ENCODE results near the gene WDR26.
"Not testable (repeated sequence)": the region's sequence is repeated elsewhere in the genome, so short reads cannot be mapped to it uniquely, and the experiment has no call there.

Gene WDR26

GRCh38 chr1:224432672-224433040 lies 1.9 kb downstream of the WDR26 start:
- H3K4me3 ChIP-seq (ENCODE audit: low read length): peak overlapping the region; percentile 83
- no peaks in the 10 kb centered on the region for H3K36me3 ChIP-seq (ENCODE audit: control insufficient read depth, insufficient read depth, low read length)
- no peak overlapping the region for H3K9ac ChIP-seq (ENCODE audit: low read length)
- H3K4me1 ChIP-seq (ENCODE audit: control insufficient read depth, insufficient read depth, low read length): peaks cover 19% of the 10 kb centered on the region
- H3K27me3 ChIP-seq (ENCODE audit: control insufficient read depth, insufficient read depth, low read length): no peaks in the 10 kb centered on the region
- peak overlapping the region; percentile 93 for H3K27ac ChIP-seq (ENCODE audit: low read depth, low read length)

DNA sequence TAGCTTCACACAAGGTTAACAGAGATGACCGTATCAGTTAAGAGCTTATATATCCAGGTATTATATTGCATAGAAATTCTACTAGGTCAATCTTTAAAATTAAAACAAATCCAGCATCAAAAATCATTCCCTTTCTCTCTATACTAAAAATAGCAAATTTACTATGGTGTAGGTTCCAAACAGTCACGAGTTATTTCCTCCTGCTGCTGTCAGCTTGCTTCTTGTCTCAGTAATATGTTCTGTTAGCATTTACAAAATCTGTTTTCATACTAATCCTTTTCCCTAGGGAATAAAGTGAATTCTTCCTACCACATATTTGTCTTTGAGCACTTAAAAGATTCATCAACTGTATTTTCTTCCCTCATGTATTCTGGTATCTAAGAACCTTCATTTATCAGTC lies 2.5 kb downstream of the WDR26 start:
- Histone ChIP-seq H3K27me3 (ENCODE audit: control insufficient read depth, insufficient read depth, low read length) (no peaks in the 10 kb centered on the region), H3K36me3 (ENCODE audit: control insufficient read depth, insufficient read depth, low read length) (no peaks in the 10 kb centered on the region), H3K27ac (ENCODE audit: low read depth, low read length) (peak overlapping the region; percentile 34), H3K4me1 (ENCODE audit: control insufficient read depth, insufficient read depth, low read length) (peaks cover 23% of the 10 kb centered on the region), H3K9ac (ENCODE audit: low read length) (no peak overlapping the region), H3K4me3 (ENCODE audit: low read length) (peak overlapping the region; percentile 83)

DNA sequence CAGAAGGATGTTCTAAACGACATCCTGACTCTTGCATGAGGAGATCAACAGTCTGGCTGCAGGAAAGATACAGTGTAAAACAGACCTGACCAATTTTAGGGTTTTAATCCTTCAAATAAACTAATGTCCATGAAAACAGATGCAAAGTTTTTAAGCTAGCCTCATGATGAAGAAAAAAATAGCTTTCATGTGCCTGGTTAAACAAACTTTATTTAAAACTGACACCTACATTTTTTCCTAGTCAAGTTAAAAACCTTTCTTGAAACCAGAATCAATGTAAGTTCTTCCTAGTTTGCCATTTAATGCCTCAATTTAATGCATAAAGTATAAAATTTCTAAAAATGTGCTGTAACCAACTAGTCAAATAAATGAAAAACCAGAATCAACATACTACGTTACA lies 2.9 kb downstream of the WDR26 start:
- Histone ChIP-seq H3K9ac (ENCODE audit: low read length) (no peak overlapping the region), H3K4me1 (ENCODE audit: control insufficient read depth, insufficient read depth, low read length) (peaks cover 23% of the 10 kb centered on the region), H3K27ac (ENCODE audit: low read depth, low read length) (no peak overlapping the region), H3K4me3 (ENCODE audit: low read length) (peak overlapping the region; percentile 3), H3K27me3 (ENCODE audit: control insufficient read depth, insufficient read depth, low read length) (no peaks in the 10 kb centered on the region), H3K36me3 (ENCODE audit: control insufficient read depth, insufficient read depth, low read length) (no peaks in the 10 kb centered on the region)

DNA sequence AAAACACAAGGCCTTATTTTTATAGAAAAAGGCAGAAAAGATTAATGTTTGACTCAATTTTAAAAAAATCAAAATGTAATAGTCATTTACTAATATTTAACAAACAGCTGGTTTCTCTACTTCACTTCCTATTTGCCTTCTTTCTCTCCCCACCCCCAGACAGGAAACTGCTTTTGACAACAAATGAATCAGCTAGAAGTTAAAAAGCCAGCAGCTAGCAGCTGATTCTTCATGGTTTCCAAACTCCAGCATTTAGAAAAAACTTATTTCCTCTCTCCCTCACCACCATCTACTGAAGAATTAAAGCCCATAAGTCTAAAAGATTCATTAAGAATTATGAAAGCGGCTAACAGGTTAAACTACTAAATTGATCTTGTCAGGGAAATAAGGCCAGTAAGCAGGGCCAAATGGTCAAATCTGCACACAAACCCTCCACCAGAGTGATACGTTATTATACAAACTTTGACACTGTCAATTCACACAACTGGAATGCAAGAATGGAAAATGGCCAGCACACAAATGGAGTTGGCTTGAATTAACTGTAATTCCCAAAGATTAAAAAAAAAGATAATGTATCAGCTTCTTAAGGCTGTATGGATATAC lies 4.0 kb downstream of the WDR26 start:
- Histone ChIP-seq H3K4me3 (ENCODE audit: low read length) (no peak overlapping the region), H3K36me3 (ENCODE audit: control insufficient read depth, insufficient read depth, low read length) (no peaks in the 10 kb centered on the region), H3K4me1 (ENCODE audit: control insufficient read depth, insufficient read depth, low read length) (peaks cover 23% of the 10 kb centered on the region), H3K27me3 (ENCODE audit: control insufficient read depth, insufficient read depth, low read length) (no peaks in the 10 kb centered on the region), H3K9ac (ENCODE audit: low read length) (no peak overlapping the region), H3K27ac (ENCODE audit: low read depth, low read length) (no peak overlapping the region)

- H3K4me3 ChIP-seq (ENCODE audit: low read length): no peak overlapping the region
- no peak overlapping the region for H3K9ac ChIP-seq (ENCODE audit: low read length)
- no peaks in the 10 kb centered on the region for H3K36me3 ChIP-seq (ENCODE audit: control insufficient read depth, insufficient read depth, low read length)
- no peaks in the 10 kb centered on the region for H3K27me3 ChIP-seq (ENCODE audit: control insufficient read depth, insufficient read depth, low read length)
- no peak overlapping the region for H3K27ac ChIP-seq (ENCODE audit: low read depth, low read length)
- peaks cover 19% of the 10 kb centered on the region for H3K4me1 ChIP-seq (ENCODE audit: control insufficient read depth, insufficient read depth, low read length)
Measured at GRCh38 chr1:224429616-224430326, 4.8 kb downstream of the WDR26 start.

DNA sequence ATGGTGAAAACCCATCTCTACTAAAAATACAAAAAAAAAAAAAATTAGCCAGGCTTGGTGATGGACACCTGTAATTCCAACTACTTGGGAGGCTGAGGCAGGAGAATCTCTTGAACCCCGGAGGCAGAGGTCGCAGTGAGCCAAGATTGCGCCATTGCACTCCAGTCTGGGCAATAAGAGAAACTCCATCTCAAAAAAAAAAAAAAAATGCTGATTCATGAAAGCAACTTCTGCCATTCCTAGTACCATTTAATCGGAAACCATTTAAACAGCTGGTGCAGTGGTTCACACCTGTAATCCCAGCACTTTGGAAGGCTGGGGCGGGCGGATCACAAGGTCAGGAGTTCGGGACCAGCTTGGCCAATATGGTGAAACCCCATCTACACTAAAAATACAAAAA lies 5.9 kb downstream of the WDR26 start:
- not testable (repeated sequence) for H3K27ac ChIP-seq (ENCODE audit: low read depth, low read length); H3K36me3 ChIP-seq (ENCODE audit: control insufficient read depth, insufficient read depth, low read length); H3K4me3 ChIP-seq (ENCODE audit: low read length); H3K27me3 ChIP-seq (ENCODE audit: control insufficient read depth, insufficient read depth, low read length); H3K9ac ChIP-seq (ENCODE audit: low read length)
- H3K4me1 ChIP-seq (ENCODE audit: control insufficient read depth, insufficient read depth, low read length): peaks cover 19% of the 10 kb centered on the region

GRCh38 chr1:224427346-224427745 lies 7.3 kb downstream of the WDR26 start:
- Histone ChIP-seq H3K27ac (ENCODE audit: low read depth, low read length) (no peak overlapping the region), H3K4me1 (ENCODE audit: control insufficient read depth, insufficient read depth, low read length) (peaks cover 18% of the 10 kb centered on the region), H3K4me3 (ENCODE audit: low read length) (no peak overlapping the region), H3K36me3 (ENCODE audit: control insufficient read depth, insufficient read depth, low read length) (peaks cover 15% of the 10 kb centered on the region), H3K27me3 (ENCODE audit: control insufficient read depth, insufficient read depth, low read length) (no peaks in the 10 kb centered on the region), H3K9ac (ENCODE audit: low read length) (no peak overlapping the region)

GRCh38 chr1:224426869-224427268 lies 7.7 kb downstream of the WDR26 start:
- not testable (repeated sequence) for H3K4me3 ChIP-seq (ENCODE audit: low read length); H3K9ac ChIP-seq (ENCODE audit: low read length); H3K27me3 ChIP-seq (ENCODE audit: control insufficient read depth, insufficient read depth, low read length); H3K27ac ChIP-seq (ENCODE audit: low read depth, low read length)
- peaks cover 16% of the 10 kb centered on the region for H3K4me1 ChIP-seq (ENCODE audit: control insufficient read depth, insufficient read depth, low read length)
- peaks cover 19% of the 10 kb centered on the region for H3K36me3 ChIP-seq (ENCODE audit: control insufficient read depth, insufficient read depth, low read length)

GRCh38 chr1:224425279-224425884 lies 9.2 kb downstream of the WDR26 start:
- no peak overlapping the region for H3K4me3 ChIP-seq (ENCODE audit: low read length)
- H3K9ac ChIP-seq (ENCODE audit: low read length): no peak overlapping the region
- H3K27ac ChIP-seq (ENCODE audit: low read depth, low read length): no peak overlapping the region
- H3K4me1 ChIP-seq (ENCODE audit: control insufficient read depth, insufficient read depth, low read length): peaks cover 8% of the 10 kb centered on the region
- peaks cover 28% of the 10 kb centered on the region for H3K36me3 ChIP-seq (ENCODE audit: control insufficient read depth, insufficient read depth, low read length)
- H3K27me3 ChIP-seq (ENCODE audit: control insufficient read depth, insufficient read depth, low read length): no peaks in the 10 kb centered on the region

DNA sequence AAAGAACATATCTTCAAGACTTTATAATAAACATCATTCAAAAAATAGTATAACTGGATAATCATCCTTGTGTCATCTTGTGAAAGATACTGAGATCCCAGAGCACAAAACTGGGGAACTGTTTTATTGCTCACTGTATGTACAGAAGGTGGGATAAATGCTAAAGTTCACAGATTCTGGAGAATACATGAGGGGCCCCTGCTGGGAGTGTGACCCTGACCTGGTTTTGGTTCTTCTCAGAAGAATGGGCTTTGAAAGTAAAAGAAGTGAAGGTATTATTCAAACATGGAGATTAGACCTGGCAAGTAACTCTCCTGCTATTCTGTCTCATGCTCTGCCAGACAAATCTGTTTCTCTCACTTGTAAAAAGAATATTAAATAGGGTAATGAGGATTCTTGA lies 14.5 kb downstream of the WDR26 start:
- Histone ChIP-seq H3K27me3 (ENCODE audit: control insufficient read depth, insufficient read depth, low read length) (no peaks in the 10 kb centered on the region), H3K36me3 (ENCODE audit: control insufficient read depth, insufficient read depth, low read length) (peaks cover 50% of the 10 kb centered on the region), H3K9ac (ENCODE audit: low read length) (no peak overlapping the region), H3K4me1 (ENCODE audit: control insufficient read depth, insufficient read depth, low read length) (no peaks in the 10 kb centered on the region), H3K4me3 (ENCODE audit: low read length) (no peak overlapping the region), H3K27ac (ENCODE audit: low read depth, low read length) (no peak overlapping the region)

DNA sequence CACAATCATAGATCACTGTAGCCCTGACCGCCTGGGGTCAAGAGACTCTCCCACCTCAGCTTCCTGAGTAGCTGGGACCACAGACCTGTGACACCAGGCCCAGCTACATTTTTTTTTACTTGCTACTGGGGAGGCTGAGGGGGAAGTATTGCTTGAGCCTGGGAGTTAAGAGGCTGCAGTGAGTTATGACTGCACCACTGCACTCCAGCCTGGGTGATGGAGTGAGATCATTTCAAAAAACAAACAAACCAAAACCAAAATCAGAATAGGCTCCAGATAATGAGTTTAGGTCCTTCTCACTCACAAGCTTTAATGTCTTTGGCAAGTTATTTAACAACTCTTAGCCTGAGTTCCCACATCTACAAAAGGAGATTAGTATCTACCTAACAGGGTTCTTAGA lies 22.8 kb downstream of the WDR26 start:
- Histone ChIP-seq H3K4me1 (ENCODE audit: control insufficient read depth, insufficient read depth, low read length) (no peaks in the 10 kb centered on the region), H3K27ac (ENCODE audit: low read depth, low read length) (no peak overlapping the region), H3K9ac (ENCODE audit: low read length) (no peak overlapping the region), H3K36me3 (ENCODE audit: control insufficient read depth, insufficient read depth, low read length) (peaks cover 21% of the 10 kb centered on the region), H3K4me3 (ENCODE audit: low read length) (no peak overlapping the region), H3K27me3 (ENCODE audit: control insufficient read depth, insufficient read depth, low read length) (no peaks in the 10 kb centered on the region)

GRCh38 chr1:224408294-224408590 lies 26.4 kb downstream of the WDR26 start:
- Histone ChIP-seq H3K27ac (ENCODE audit: low read depth, low read length) (no peak overlapping the region), H3K27me3 (ENCODE audit: control insufficient read depth, insufficient read depth, low read length) (no peaks in the 10 kb centered on the region), H3K36me3 (ENCODE audit: control insufficient read depth, insufficient read depth, low read length) (peaks cover 21% of the 10 kb centered on the region), H3K9ac (ENCODE audit: low read length) (no peak overlapping the region), H3K4me1 (ENCODE audit: control insufficient read depth, insufficient read depth, low read length) (no peaks in the 10 kb centered on the region), H3K4me3 (ENCODE audit: low read length) (no peak overlapping the region)
